T-helper 1 cell (primary cell): ENCODE measurements around the gene QKI.
"Not testable (repeated sequence)": the region's sequence is repeated elsewhere in the genome, so short reads cannot be mapped to it uniquely, and the experiment has no call there.

Experiments used
- DNase-seq, 5 donors: peaks; one replicate each; pipeline ENCODE4 v3.0.0-alpha.2; 2012 to 2020

QKI gene

DNA sequence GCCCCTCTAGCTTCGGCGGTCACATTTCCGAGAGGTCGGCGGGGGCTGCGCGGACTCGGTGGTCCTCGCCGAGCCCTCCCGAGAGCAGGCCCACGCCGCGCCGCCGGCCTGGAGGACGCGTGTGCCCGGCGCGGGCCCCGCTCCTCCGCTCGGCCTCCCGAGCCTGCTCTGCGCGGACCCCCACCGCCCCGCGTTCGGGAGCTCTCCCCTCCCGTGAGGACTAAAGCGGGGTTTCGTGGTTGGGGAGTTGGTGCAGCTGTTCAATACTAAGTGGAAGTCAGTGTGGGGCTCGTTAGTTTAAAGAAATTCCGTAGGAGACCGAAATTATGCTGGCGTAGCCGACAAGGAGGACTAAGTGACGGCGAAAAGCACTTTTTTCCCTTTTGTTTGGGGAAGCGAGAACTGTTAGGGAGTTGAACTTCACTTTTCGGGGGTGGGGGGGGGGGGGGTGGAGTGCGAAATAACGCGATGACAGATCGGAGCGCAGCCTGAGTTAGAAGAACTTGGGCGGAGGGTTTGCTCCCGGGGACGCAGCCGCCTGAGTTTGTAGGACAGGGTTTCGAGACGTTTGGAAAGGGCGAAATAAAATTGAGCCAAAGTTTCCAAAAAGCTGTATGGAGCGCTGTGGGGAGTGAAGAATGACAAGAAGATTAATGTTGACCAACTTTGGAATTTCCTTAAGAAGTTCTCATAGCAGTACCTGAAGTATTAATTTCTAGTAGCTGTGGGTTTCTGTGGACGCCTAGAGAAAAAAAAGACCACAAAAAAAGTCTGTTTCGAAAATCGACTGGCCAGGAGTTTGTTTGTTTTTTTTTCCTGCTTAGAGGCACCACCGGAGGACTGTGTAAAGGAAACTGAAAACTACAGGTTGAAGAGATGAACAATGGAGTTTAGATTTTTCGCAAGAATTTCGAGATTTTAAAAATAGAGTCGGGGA is 1.4 kb downstream of the QKI start:
- DNase-seq: peak in 3 of 5 donors; percentile 12 to 60 (median 36)

DNA sequence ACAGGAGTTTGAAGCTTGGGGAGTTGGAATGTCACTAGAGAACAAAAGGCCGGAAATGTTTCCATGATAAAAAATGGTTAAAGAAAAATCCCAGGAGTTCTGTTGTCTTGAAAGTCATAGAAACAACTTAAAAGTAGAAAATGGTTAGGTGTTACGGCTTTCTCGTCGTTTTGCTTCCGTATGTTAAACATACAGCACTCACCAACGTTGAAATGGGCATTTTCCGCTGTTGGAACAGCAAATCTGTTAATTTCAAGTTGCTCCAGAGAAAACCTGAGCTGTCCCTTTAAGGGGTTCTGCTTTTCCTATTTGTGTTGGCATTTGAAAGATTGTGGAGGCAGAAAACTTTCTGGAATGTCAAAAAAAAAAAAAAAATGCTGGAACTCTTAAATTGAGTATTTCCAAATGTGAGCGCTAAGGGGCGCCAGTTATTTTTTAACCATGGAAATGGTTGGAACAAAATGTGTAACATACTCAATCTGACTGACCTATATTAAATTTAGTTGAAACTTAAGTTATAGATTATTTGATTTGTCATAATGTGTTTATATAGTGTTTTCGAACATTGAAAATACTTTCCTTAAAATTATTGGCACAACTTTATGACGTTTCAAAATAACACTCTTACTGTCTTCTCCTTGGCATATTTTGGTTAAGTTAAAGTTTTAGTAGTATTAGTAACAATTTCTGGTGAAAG is 2.2 kb downstream of the QKI start:
- peak in 2 of 5 donors; percentile 26 for DNase-seq

DNA sequence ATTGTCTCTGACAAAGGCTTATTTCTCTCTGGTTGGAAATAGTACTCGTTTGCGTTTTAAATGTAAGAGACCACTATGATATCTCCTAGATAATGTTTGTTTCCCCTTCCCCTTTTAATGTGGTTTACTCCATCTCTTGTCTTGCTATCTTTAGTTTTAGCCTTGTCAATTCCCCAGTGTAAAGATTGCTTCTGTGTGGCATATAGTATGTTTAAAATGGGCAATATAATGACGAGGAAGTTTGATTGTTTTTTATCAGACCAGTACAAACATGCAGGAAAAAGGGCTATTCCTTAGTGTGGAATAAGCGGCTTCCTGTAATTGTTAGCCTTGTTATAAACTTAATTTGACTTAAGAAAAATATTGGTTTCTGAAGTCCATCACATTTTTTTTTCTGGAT is 3.1 kb downstream of the QKI start:
- no peak for DNase-seq

DNA sequence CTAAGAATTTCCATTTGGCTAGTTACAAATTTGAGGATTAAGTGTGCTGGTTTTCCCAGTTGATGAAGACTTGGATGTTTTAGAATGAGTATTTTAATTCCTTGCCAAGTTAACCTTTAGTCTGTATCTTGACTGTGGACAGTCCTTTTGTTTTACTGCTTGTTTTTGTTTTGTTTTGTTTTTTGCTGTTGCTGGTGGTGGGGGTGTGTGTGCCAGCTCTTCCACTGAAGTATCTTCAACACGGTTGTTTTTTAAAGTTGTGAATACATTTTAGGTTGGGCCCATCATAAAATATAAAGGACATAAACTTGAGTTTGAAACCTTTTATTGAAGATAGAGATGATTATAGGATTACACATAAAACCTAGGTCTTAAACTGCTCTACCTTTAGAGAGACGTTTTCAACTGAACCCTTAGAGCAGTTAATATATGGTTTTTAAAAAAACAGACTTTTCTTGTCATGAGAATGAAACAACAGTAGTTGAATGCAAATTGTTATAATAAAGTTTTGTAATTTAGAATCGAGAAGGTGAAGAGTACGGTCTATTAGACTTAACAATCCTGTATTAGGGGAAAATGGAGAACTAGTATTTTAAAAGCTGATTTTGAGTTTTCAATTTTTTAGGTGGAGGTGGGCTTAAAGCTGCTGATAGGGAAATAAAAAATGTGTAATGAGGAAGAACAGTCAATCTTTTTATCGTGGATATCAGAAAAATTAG is 4.0 kb downstream of the QKI start:
- DNase-seq: no peak

DNA sequence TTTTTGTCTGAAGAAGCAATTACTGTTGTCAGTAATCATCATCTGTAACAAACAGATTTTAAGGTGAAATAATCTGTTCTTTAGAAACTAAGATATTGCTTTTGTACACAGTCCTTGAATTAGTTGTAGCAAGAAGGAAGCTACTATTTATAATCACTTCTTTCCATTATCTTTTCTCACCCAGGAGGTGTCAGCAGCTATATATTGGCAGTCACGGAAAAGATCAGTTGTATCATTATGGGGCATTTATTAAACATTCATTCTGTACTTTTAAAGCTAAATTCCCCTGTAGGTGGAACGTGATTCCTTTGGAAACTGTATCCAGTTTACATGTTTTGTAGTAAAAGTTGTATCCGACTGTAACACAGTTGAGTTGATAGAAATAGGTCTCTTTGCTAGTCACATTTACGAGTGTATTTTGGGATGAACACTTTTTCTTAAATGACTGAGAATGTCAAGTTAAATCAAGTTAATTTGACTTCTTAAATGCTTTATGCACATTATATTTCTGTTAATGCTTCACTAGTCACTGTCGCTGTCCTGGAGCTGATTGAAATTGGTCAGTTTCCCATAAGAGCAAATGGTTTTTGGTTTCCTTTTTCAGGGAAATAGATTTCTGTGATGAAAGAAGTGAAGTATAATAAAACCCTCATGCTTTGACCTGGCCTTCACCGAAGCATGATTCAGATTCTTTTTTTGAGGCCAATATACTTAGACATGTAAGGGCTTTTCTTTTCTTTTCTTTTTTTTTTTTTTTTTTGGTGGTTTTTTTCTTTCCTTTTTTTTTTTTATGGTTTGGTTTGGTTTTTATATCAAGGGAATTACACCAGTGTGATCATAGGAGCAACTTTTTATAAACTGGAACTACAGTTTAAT is 5.1 kb downstream of the QKI start:
- no peak for DNase-seq

DNA sequence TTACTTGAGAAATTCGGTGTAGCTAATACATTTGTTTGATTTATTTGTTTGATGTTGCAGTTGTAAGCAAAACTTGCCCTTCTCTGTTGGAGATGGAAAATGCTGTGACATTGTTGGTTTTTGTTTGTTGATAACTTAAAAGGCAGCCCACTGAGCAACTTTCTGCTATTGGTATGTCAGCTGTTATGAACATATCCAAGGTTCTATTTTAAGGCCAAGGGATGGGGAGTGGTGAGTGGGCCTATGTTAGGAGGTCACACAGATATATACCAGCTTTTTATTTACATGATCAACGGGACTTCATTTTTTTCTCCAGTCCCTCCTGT is 5.7 kb downstream of the QKI start:
- no peak for DNase-seq

DNA sequence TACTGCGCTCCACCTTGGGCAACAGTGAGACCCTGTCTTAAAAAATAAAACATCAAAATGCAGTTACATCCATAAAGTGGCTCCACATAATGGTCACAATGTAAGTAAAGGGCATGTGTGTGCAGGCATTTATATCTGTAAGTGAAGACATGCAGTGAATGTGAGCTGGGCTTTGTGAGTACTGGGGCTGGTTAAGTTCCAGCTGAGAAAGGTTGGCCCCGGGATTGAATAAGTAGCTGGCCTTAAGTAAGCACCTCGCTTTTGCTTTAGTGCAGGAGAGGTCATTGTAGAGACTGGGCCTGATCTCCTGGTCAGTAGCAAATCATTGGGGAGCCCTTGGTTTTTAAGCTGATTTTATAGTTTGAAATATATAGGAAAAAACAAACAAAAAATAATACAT is 8.0 kb downstream of the QKI start:
- DNase-seq: no peak

DNA sequence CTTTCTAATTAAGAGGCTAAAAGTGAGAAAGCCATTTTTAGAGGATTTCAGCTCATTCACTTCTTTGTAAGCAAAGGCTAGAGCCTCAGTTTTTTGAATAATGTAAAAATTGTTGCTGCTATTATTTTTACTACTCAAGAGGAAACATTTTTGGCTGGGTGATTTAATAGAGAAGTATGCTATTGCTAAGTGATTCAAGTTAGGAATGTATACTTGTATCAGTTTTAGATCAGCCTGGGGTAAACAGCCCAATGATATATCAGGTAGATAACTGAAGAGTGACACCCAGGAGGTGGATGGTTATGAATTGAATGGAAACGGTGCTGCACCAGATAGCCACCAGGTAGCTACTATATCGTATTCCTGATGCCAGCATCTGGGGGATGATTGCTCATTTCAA is 9.2 kb downstream of the QKI start:
- no peak for DNase-seq

DNA sequence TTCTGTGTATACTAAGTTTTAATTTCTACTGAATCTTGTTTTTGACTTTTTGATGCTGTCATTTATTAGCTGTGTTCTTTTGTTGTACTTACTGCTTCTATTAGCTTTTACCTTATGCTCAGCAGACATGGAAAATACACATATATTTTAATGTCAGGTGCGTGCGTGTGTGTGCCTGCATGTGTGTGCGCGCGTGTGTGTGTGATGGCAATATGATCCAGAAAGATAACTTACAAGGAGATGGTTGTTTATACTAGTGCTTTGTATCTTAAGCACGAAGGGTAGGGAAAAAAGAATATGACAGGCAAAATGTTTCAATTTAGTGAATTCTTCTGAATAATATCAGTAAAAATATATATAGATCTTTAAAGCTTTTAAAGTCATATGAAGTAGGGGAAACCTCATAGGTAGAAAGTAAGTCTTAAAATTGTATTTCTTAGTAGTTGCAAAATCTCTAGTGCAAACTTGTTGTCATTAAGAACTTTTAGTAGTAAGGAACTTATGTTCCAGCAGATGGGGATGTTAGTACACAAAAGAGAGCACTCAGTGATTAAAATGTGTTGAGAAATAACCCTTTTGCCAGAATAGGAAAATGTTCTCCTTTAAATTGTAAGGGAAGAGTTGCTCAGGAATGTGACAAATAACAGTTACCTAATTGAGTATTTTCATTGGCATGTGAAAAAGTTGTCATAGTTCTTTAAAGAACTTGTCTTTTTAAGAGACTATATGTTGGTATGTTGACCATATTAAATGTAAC is 13.2 kb downstream of the QKI start:
- DNase-seq: no peak

DNA sequence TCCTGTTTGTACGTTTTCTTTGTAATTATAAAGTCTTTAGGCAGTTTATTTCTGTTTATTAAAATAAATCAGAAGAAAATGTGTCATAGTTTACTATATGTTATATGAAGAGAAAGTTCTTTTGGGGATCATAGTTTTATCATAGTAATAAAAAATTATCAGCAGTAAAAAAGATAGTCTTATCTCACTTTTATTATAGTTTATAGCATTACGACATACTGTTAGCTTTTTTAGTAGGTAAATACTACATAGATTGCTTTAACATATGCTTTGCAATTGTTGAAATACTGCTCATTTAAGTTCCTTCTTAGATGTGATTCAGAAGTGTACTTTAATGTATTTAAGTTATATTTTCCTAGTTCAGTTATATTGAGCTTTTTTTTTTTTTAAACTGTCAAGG is 13.9 kb downstream of the QKI start:
- DNase-seq: no peak

DNA sequence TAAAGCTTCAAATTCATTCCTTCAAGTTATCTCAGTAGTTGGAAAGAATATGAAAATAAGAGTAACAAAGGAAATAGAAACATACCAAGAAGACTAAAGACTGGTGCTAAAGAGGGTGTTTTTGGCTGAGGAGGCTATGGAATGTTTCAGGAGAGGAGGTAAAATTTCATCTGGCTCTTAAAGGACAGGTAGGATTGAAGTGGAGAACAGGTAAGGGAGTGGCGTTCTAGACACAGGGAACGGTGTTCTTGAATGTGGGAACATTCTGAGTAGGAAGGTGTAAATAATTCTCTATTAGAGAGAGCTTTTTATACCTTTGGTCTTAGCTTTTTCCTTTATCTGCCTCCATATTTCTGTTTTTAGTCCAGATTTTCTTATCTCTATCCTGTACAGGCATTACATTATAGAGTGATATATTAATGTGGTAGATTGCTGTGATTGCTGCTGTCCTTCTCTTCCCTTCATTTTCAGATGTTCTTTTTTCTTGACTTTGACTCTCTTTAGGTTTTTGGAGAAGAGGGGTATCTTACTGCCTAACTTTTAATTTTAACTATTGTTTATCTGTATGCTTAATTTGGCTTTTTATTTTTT is 15.4 kb downstream of the QKI start:
- DNase-seq: no peak

DNA sequence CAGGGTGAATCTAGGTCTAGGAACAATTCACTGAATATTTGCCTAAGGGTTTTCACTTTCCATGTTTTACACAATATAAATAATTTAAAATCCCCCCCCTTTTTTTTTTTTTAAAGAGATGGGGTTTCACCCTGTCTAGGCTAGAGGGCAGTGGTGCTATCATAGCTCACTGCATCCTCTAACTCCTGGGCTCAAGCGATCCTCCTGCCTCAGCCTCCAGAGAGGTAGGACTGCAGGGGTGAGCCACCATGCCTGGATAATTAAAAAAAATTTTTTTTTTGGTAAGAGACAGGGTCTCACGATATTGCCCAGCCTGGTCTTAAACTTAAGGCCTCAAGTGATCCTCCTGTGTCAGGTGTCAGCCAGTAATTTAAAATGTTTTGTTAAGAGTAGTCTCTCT is 17.8 kb downstream of the QKI start:
- no peak for DNase-seq

DNA sequence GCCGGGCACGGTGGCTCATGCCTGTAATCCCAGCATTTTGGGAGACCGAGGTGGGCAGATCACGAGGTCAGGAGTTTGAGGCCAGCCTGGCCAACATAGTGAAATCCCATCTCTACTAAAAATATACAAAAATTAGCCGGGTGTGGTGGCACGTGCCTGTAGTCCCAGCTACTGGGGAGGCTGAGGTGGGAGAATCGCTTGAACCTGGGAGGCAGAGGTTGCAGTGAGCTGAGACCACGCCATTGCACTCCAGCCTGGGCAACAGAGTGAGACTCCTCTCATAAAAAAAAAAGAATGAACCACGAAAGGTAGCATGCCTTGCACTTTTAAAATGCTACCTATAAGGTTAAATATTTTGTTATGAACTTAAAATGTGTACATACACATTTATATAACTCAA is 19.0 kb downstream of the QKI start:
- not testable (repeated sequence) for DNase-seq

DNA sequence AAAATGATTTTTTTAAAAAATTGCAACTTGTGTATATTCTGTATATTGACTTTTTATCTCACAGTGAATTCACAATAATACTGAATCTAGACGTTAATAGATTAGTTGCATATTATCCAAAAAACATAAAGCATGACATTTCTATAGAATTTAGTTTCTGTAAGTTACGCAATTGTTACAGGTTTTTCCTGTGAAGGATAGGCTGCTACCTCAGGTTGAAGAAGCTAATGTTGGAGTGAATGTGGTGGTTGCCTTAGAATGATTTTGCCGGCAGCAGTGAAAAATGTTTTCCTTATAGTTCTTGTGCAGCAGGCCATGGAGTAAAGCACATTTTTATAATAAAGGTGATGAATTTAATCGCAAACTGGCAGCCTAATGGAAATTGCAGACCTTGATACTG is 20.5 kb downstream of the QKI start:
- no peak for DNase-seq

DNA sequence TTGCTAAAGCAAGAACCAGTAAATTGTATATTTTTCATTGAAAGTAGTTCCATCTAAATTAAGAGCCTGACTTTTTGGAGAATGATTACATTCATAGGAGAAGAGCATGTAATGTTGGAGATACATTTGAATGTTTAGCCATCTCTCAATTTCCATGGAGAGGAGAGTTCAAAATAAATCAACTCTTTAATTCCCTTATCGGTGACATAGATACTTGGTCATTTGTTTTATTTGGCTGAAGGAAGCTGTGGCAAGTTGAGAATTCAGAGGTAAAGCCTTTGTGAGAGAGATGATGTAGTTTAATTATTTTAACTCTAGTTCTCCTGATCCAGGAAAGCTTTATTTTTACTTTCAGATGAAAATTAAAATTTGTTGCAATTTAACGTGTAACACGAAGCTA is 22.3 kb downstream of the QKI start:
- DNase-seq: no peak

DNA sequence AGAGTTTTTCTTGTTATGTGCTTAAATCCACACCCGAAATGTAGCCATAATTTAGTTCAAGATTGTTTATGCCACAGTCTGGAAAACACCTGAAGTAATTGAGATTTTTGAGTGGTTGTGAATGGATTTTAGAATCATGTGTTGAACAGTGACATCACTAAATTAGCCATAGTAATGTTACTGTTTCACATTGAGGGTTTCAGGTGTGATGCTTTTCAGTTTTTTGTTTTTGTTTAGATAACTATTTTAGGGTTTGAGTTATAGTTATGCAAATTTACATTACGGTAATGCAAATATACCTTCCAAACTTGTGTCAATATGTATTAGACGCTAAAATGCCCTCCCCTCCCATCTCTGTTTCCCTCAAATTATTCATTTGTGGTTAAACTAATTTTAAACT is 22.9 kb downstream of the QKI start:
- DNase-seq: no peak

DNA sequence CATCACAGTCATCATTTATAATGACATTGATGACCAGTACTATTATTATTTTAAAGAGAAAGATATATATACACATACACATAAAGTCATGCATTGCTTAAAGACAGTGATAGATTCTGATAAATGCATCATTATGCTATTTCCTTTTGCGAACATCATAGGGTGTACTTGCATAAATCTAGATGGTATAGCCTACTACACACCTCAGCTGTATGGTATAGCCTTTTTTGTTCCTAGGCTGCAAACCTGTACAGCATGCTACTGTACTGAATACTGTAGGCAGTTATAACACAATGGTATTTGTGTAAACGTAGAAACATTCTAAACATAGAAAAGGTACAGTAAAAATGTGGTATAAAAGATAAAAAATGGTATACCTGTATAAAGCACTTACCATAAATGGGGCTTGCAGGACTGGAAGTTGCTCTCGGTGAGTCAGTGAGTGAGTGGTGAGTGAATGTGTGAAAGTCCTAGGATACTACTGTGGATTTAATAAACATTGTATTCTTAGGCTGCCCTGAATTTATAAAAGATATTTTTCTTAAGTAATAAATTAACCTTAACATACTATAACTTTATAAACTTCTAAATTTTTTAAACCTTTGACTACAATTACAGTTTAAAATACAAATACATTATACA is 23.9 kb downstream of the QKI start:
- no peak for DNase-seq

DNA sequence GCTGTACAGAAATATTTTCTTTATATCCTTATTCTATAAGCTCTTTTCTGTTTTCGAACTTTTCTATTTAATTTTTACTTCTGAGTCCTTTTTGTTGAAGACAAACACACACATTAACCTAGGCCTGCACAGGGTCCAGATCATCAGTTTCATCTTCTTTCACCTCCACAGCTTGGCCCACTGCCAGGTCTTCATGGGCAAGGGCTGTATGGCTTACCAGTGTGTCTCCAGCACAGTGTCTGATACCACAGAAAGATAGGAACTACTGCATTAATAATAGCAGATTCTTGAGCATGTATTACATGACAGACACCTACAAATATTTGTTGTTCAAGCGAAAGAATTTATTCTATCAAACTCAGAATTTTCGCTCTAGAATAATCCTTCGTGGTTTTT is 24.4 kb downstream of the QKI start:
- peak in 2 of 5 donors; percentile 11 to 32 for DNase-seq

DNA sequence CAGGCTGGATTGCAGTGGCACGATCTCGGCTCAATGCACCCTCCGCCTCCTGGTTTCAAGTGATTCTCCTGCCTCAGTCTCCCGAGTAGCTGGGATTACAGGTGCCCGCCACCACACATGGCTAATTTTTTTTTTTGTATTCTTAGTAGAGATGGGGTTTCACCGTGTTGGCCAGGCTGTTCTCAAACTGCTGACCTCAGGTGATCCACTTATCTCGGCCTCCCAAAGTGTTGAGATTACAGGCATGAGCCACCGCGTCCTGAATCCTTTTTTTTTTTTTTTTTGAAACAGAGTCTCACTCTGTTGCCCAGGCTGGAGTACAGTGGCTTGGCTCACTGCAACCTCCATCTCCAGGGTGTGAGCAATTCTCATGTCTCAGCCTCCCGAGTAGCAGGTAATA is 24.9 kb downstream of the QKI start:
- DNase-seq: not testable (repeated sequence)

DNA sequence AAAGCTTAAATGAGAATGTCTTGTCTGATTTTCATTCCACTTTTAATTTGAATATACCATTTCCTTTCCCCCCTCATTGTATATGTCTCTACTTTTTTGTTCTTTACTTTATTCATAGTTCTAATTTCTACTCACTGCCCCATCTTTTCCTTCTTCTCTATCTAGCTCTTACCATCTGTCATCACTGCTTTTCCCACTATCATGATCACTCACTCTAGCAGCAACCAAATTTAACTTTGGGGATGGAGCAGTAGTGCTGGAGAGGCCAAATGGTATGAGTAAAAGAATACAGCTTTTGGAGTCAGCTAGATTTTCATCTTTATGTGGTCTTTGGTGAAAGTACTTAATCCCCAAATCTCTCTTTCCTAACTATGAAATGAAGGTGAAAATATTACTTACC is 25.5 kb downstream of the QKI start:
- DNase-seq: no peak

DNA sequence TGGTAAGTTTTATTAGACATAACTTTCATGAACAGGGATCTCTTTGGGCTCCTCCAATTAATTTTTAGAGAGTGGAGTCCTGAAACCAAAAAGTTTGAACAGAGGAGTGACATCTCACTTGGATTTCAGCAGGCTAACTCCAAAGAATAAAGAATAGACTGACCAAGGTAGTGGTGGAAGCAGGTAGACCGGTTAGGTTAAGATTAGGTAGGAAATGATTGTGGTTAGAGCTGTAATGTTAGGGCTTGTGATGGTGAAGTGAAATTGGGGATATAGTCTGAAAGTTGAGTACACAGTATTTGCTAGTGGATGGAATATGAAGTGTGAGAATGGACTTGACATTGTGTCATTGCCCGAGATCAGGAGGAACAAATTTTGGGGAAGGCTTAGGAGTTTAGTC is 27.8 kb downstream of the QKI start:
- DNase-seq: no peak
